WTC11 (cell line): ENCODE data around the gene LY6G5B. TPM values are rescaled to one million over a fixed set of nuclear protein-coding genes. Genes with fewer than 3 reads are reported as not detected.

Experiments
- ATAC-seq: fragments of 200-7000 bp; cut with Tn5 transposase; 2 replicates; pipeline ENCODE4 v1.10.0; 2021; ENCODE audit warnings: mild to moderate bottlenecking, moderate library complexity
- CTCF ChIA-PET: fragments of 300-600 bp; sonication (Branson Sonifier 250); formaldehyde crosslinking; loops from one replicate; lab custom pipeline; 2021; ENCODE audit warnings: antibody characterized with exemption; lab: Charles Lee
- POLR2A ChIA-PET: fragments of 350-600 bp; sonication (Branson Sonifier 250); formaldehyde crosslinking; loops from one replicate; lab custom pipeline; 2021; ENCODE audit warnings: antibody characterized with exemption; lab: Charles Lee
- DNase-seq: peaks from one replicate; pipeline ENCODE4 v3.0.0; 2021; ENCODE audit warnings: low spot score
- H3K27ac Mint-ChIP-seq: 2 replicates; pipeline ENCODE4 v1.8.0; 2021; ENCODE audit warnings: mixed read lengths
- H3K27me3 Mint-ChIP-seq: 2 replicates; pipeline ENCODE4 v1.8.0; 2021; ENCODE audit warnings: low read depth, mild to moderate bottlenecking, moderate library complexity, mixed read lengths
- H3K36me3 Mint-ChIP-seq: 2 replicates; pipeline ENCODE4 v1.8.0; 2021; ENCODE audit warnings: mixed read lengths
- H3K4me1 Mint-ChIP-seq: 2 replicates; pipeline ENCODE4 v1.8.0; 2022; ENCODE audit warnings: mixed read lengths
- H3K4me3 Mint-ChIP-seq: 2 replicates; pipeline ENCODE4 v1.8.0; 2021; ENCODE audit warnings: mild to moderate bottlenecking, moderate library complexity, mixed read lengths
- H3K9me3 Mint-ChIP-seq: 2 replicates; pipeline ENCODE4 v1.8.0; 2021; ENCODE audit warnings: mixed read lengths
- ELF4 ChIP-seq: sonication (generic); formaldehyde crosslinking; IDR thresholded peaks from 2 replicates; pipeline ENCODE4 v1.8.1; 2022; ENCODE audit warnings: low read depth, mild to moderate bottlenecking, moderate library complexity, missing genetic modification reagents
- EMX1 ChIP-seq: fragments of 250-450 bp; sonication (Bioruptor Pico); IDR thresholded peaks from 2 replicates; pipeline ENCODE4 v1.8.0; 2021; ENCODE audit warnings: mild to moderate bottlenecking
- FOXK1 ChIP-seq: sonication (generic); formaldehyde crosslinking; IDR thresholded peaks from 2 replicates; pipeline ENCODE4 v1.8.0; 2022; ENCODE audit warnings: mild to moderate bottlenecking, moderate library complexity, missing genetic modification reagents
- GRHL2 ChIP-seq: fragments of 250-450 bp; sonication (Bioruptor Pico); IDR thresholded peaks from 2 replicates; pipeline ENCODE4 v1.8.0; 2022; ENCODE audit warnings: mild to moderate bottlenecking, moderate library complexity; ENCODE audit not compliant: insufficient replicate concordance, severe bottlenecking
- GTF2I ChIP-seq: fragments of 250-450 bp; sonication (Bioruptor Pico); conservative IDR thresholded peaks from 2 replicates; pipeline ENCODE4 v1.4.0; 2021; ENCODE audit warnings: mild to moderate bottlenecking
- MXD4 ChIP-seq: fragments of 250-450 bp; sonication (Bioruptor Pico); IDR thresholded peaks from 2 replicates; pipeline ENCODE4 v1.8.0; 2021; ENCODE audit warnings: mild to moderate bottlenecking, moderate library complexity, borderline replicate concordance
- NR3C1 ChIP-seq: sonication (generic); formaldehyde crosslinking; conservative IDR thresholded peaks from 2 replicates; pipeline ENCODE4 v1.8.1; 2023; ENCODE audit warnings: low read depth, mild to moderate bottlenecking, missing genetic modification reagents
- SP1 ChIP-seq: sonication (generic); formaldehyde crosslinking; conservative IDR thresholded peaks from 2 replicates; pipeline ENCODE4 v1.8.1; 2022; ENCODE audit warnings: missing genetic modification reagents
- ZNF138 ChIP-seq: sonication (generic); formaldehyde crosslinking; conservative IDR thresholded peaks from 2 replicates; pipeline ENCODE4 v1.8.1; 2022; ENCODE audit warnings: mild to moderate bottlenecking, moderate library complexity, missing genetic modification reagents
- ZNF396 ChIP-seq: fragments of 250-450 bp; sonication (Bioruptor Pico); IDR thresholded peaks from 2 replicates; pipeline ENCODE4 v1.8.0; 2021; ENCODE audit warnings: mild to moderate bottlenecking, moderate library complexity, borderline replicate concordance
- total RNA-seq: library from RNA; stranded (reverse); gene quantifications from 3 replicates; pipeline ENCODE4 v1.2.3, GENCODE V29; 2021
- TF ChIP-seq, protein P1 (sequence below): sonication (generic); formaldehyde crosslinking; IDR thresholded peaks from 2 replicates; pipeline ENCODE4 v1.8.0; 2022; ENCODE audit warnings: mild to moderate bottlenecking, missing genetic modification reagents
- TF ChIP-seq, protein P2 (sequence below): fragments of 250-450 bp; sonication (Bioruptor Pico); IDR thresholded peaks from 2 replicates; pipeline ENCODE4 v1.9.0; 2021; ENCODE audit warnings: mild to moderate bottlenecking, borderline replicate concordance
- TF ChIP-seq, protein P3 (sequence below): sonication (generic); formaldehyde crosslinking; IDR thresholded peaks from 2 replicates; pipeline ENCODE4 v1.8.1; 2023; ENCODE audit warnings: mild to moderate bottlenecking, missing genetic modification reagents, moderate library complexity
- TF ChIP-seq, protein P4 (sequence below): sonication (generic); formaldehyde crosslinking; IDR thresholded peaks from 2 replicates; pipeline ENCODE4 v1.8.1; 2022; ENCODE audit warnings: low read depth, mild to moderate bottlenecking, moderate library complexity, missing genetic modification reagents, borderline replicate concordance
- TF ChIP-seq, protein P5 (sequence below): fragments of 250-450 bp; sonication (Bioruptor Pico); IDR thresholded peaks from 2 replicates; pipeline ENCODE4 v1.9.0; 2021; ENCODE audit warnings: moderate library complexity, mild to moderate bottlenecking, inconsistent platforms, borderline replicate concordance
- TF ChIP-seq, protein P6 (sequence below): sonication (generic); formaldehyde crosslinking; IDR thresholded peaks from 2 replicates; pipeline ENCODE4 v1.8.0; 2022; ENCODE audit warnings: mild to moderate bottlenecking, missing genetic modification reagents

The LY6G5B gene
- total RNA-seq, 1 experiment from 2014 or later = 15.7 TPM

DNA sequence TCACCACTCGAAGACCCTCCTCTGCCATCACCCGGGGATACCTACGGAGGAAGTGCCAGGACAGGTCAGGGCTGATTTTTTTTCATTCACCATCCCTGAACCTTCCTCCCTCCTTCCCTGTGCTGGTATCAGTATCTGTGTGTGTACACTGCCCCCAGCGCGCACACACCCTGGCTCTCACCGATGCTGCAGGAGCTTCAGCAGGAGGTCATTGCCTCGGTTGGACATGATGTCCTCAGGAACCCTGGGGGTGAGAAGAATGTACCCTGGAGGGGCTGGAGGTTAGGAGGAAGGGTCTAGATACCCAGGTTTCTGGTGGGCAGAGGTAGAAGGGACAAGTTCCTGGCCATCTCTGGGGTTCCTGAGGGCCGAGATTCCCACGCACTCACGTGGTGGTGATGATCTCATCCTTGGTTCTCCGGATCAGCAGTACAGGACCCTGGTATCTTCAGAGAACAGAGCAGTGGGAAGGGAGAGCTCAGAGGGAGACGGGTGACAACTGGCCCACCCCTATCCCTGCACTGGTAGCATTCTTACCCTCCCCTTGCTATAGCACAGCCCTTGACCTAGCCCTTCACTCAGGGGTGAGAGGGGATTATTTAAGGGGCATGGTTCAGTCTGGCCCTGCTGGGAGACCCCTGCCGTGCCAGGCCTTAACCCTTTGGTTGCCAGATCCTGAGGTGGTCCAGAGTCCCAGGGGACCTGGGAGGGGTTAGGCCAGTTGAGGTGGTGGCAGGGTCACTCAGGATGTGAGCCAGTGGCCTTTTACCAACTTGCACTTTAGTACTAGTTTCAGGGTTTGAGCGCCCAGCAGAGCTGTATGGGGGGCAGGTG lies 18.3 kb downstream of the LY6G5B start:
- H3K9me3 Mint-ChIP-seq = no peaks in the 10 kb centered on the region
- H3K36me3 Mint-ChIP-seq = peaks cover 15% of the 10 kb centered on the region
- H3K4me1 Mint-ChIP-seq = peaks cover 7% of the 10 kb centered on the region
- no peak for ATAC-seq
- no peak overlapping the region for H3K27ac Mint-ChIP-seq
- no peak overlapping the region for H3K4me3 Mint-ChIP-seq
- H3K27me3 Mint-ChIP-seq = no peaks in the 10 kb centered on the region; the same call in 1 of the 2 replicates
- TF ChIP-seq MXD4 (CRISPR knock-in tag) (no peak), ZNF396 (CRISPR knock-in tag) (no peak), SP1 (CRISPR knock-in tag) (no peak), GTF2I (CRISPR knock-in tag) (no peak), GRHL2 (no peak), ZNF138 (CRISPR knock-in tag) (no peak), ELF4 (CRISPR knock-in tag) (no peak), EMX1 (CRISPR knock-in tag) (no peak), NR3C1 (CRISPR knock-in tag) (no peak), FOXK1 (CRISPR knock-in tag) (no peak)
- TF ChIP-seq, protein P1, sequence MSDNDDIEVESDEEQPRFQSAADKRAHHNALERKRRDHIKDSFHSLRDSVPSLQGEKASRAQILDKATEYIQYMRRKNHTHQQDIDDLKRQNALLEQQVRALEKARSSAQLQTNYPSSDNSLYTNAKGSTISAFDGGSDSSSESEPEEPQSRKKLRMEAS (CRISPR knock-in tag) = no peak
- TF ChIP-seq, protein P2, sequence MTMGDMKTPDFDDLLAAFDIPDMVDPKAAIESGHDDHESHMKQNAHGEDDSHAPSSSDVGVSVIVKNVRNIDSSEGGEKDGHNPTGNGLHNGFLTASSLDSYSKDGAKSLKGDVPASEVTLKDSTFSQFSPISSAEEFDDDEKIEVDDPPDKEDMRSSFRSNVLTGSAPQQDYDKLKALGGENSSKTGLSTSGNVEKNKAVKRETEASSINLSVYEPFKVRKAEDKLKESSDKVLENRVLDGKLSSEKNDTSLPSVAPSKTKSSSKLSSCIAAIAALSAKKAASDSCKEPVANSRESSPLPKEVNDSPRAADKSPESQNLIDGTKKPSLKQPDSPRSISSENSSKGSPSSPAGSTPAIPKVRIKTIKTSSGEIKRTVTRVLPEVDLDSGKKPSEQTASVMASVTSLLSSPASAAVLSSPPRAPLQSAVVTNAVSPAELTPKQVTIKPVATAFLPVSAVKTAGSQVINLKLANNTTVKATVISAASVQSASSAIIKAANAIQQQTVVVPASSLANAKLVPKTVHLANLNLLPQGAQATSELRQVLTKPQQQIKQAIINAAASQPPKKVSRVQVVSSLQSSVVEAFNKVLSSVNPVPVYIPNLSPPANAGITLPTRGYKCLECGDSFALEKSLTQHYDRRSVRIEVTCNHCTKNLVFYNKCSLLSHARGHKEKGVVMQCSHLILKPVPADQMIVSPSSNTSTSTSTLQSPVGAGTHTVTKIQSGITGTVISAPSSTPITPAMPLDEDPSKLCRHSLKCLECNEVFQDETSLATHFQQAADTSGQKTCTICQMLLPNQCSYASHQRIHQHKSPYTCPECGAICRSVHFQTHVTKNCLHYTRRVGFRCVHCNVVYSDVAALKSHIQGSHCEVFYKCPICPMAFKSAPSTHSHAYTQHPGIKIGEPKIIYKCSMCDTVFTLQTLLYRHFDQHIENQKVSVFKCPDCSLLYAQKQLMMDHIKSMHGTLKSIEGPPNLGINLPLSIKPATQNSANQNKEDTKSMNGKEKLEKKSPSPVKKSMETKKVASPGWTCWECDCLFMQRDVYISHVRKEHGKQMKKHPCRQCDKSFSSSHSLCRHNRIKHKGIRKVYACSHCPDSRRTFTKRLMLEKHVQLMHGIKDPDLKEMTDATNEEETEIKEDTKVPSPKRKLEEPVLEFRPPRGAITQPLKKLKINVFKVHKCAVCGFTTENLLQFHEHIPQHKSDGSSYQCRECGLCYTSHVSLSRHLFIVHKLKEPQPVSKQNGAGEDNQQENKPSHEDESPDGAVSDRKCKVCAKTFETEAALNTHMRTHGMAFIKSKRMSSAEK (CRISPR knock-in tag) = no peak
- TF ChIP-seq, protein P3, sequence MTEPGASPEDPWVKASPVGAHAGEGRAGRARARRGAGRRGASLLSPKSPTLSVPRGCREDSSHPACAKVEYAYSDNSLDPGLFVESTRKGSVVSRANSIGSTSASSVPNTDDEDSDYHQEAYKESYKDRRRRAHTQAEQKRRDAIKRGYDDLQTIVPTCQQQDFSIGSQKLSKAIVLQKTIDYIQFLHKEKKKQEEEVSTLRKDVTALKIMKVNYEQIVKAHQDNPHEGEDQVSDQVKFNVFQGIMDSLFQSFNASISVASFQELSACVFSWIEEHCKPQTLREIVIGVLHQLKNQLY (CRISPR knock-in tag) = no peak
- TF ChIP-seq, protein P4, sequence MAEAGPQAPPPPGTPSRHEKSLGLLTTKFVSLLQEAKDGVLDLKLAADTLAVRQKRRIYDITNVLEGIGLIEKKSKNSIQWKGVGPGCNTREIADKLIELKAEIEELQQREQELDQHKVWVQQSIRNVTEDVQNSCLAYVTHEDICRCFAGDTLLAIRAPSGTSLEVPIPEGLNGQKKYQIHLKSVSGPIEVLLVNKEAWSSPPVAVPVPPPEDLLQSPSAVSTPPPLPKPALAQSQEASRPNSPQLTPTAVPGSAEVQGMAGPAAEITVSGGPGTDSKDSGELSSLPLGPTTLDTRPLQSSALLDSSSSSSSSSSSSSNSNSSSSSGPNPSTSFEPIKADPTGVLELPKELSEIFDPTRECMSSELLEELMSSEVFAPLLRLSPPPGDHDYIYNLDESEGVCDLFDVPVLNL (CRISPR knock-in tag) = no peak
- TF ChIP-seq, protein P5, sequence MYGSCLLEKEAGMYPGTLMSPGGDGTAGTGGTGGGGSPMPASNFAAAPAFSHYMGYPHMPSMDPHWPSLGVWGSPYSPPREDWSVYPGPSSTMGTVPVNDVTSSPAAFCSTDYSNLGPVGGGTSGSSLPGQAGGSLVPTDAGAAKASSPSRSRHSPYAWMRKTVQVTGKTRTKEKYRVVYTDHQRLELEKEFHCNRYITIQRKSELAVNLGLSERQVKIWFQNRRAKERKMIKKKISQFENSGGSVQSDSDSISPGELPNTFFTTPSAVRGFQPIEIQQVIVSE (CRISPR knock-in tag) = no peak
- TF ChIP-seq, protein P6, sequence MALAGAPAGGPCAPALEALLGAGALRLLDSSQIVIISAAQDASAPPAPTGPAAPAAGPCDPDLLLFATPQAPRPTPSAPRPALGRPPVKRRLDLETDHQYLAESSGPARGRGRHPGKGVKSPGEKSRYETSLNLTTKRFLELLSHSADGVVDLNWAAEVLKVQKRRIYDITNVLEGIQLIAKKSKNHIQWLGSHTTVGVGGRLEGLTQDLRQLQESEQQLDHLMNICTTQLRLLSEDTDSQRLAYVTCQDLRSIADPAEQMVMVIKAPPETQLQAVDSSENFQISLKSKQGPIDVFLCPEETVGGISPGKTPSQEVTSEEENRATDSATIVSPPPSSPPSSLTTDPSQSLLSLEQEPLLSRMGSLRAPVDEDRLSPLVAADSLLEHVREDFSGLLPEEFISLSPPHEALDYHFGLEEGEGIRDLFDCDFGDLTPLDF = no peak
- POLR2A ChIA-PET = no interaction called here
- CTCF ChIA-PET = interaction anchor here (1.2 to 1.7 kb wide), 2 partner anchors 50 to 139 kb away, joined by 4 to 5 read pairs; partner anchors contain the start of gene HSPA1B
- no peak for DNase-seq
